Keratinocyte (primary cell): Measurements from ENCODE around the gene YIPF2. TPM values are rescaled to one million over a fixed set of nuclear protein-coding genes. Genes with fewer than 3 reads are reported as not detected.
"Not testable (repeated sequence)": the region's sequence is repeated elsewhere in the genome, so short reads cannot be mapped to it uniquely, and the experiment has no call there.

Experiments
- DNase-seq: peaks from one replicate; pipeline ENCODE4 v3.0.0-alpha.2; 2011; ENCODE audit warnings: low read depth, missing footprints, low spot score
- FAIRE-seq: peaks from 2 replicates; lab custom pipeline; 2011; peaks lifted over from hg19 to GRCh38; lab: Jason Lieb, UNC
- H2AFZ ChIP-seq: 2 replicates; pipeline ENCODE4 v1.6.0; 2012; ENCODE audit warnings: low read length, control low read depth, inconsistent platforms; ENCODE audit not compliant: control insufficient read depth
- H3K27ac ChIP-seq: 2 replicates; pipeline ENCODE4 v1.5.1; 2011; ENCODE audit warnings: low read length; ENCODE audit not compliant: control insufficient read depth, insufficient read depth
- H3K27me3 ChIP-seq: 3 replicates; pipeline ENCODE4 v1.6.0; 2011; ENCODE audit warnings: low read length; ENCODE audit not compliant: control insufficient read depth, insufficient read depth; ENCODE audit errors: extremely low read depth
- H3K36me3 ChIP-seq, 2 experiments: 2 replicates in 1 of 2; 3 replicates in 1 of 2; pipeline ENCODE4 v1.5.1; 2011; ENCODE audit warnings: low read length in 2 of 2, mild to moderate bottlenecking in 1 of 2; ENCODE audit not compliant: control insufficient read depth in 2 of 2, insufficient read depth in 2 of 2; ENCODE audit errors: extremely low read depth in 1 of 2
- H3K4me1 ChIP-seq: 3 replicates; pipeline ENCODE4 v1.5.1; 2011; ENCODE audit warnings: low read length; ENCODE audit not compliant: control insufficient read depth, insufficient read depth; ENCODE audit errors: extremely low read depth
- H3K4me2 ChIP-seq: 3 replicates; pipeline ENCODE4 v1.6.0; 2011; ENCODE audit warnings: low read depth, low read length; ENCODE audit not compliant: control insufficient read depth, insufficient read depth; ENCODE audit errors: extremely low read depth
- H3K4me3 ChIP-seq, 3 experiments: fragments of 200-600 bp in 1 of 3; sonication (generic) in 1 of 3; 2 replicates in 2 of 3; 3 replicates in 1 of 3; pipeline ENCODE4 v1.5.1; 2011 to 2016; ENCODE audit warnings: low read length in 3 of 3, mild to moderate bottlenecking in 3 of 3, control low read depth in 2 of 3, inconsistent platforms in 1 of 3, low read depth in 1 of 3, mixed read lengths in 1 of 3, mixed run types in 1 of 3, moderate library complexity in 1 of 3; ENCODE audit not compliant: control insufficient read depth in 2 of 3, insufficient read depth in 2 of 3; ENCODE audit errors: extremely low read depth in 1 of 3
- H3K79me2 ChIP-seq: 2 replicates; pipeline ENCODE4 v1.6.0; 2012; ENCODE audit warnings: low read length; ENCODE audit not compliant: control insufficient read depth, insufficient read depth
- H3K9ac ChIP-seq: 3 replicates; pipeline ENCODE4 v1.6.0; 2011; ENCODE audit warnings: low read length; ENCODE audit not compliant: control insufficient read depth, insufficient read depth; ENCODE audit errors: extremely low read depth
- H3K9me1 ChIP-seq: 3 replicates; pipeline ENCODE4 v1.6.0; 2011; ENCODE audit warnings: low read length; ENCODE audit not compliant: control insufficient read depth, insufficient read depth; ENCODE audit errors: extremely low read depth
- H3K9me3 ChIP-seq: 2 replicates; pipeline ENCODE4 v1.5.1; 2012; ENCODE audit warnings: low read depth, low read length; ENCODE audit not compliant: control insufficient read depth
- H4K20me1 ChIP-seq: 3 replicates; pipeline ENCODE4 v1.6.0; 2011; ENCODE audit warnings: low read length; ENCODE audit not compliant: control insufficient read depth, insufficient read depth; ENCODE audit errors: extremely low read depth
- CTCF ChIP-seq, 3 experiments: IDR thresholded peaks in 1 of 3; conservative IDR thresholded peaks in 1 of 3; optimal IDR thresholded peaks in 1 of 3; 2 replicates in 2 of 3; 3 replicates in 1 of 3; pipeline versions ENCODE3 to v1.5.1; 2011; ENCODE audit warnings: low read length in 3 of 3, mild to moderate bottlenecking in 3 of 3, moderate library complexity in 2 of 3, control low read depth in 1 of 3, inconsistent platforms in 1 of 3; ENCODE audit not compliant: insufficient read depth in 2 of 3; ENCODE audit errors: extremely low read depth in 1 of 3
- EZH2 ChIP-seq: IDR thresholded peaks from one replicate; pipeline ENCODE4 v1.6.1; 2012; ENCODE audit warnings: inconsistent platforms, mild to moderate bottlenecking, low read length, moderate library complexity
- dilution Hi-C: fragments of 300-500 bp; cut with MboI; formaldehyde crosslinking; loops from one replicate; pipeline ENCODE4 v1.7.0; 2020; ENCODE audit warnings: low sequenced_read_pairs; ENCODE audit not compliant: extremely low pct_ligation_motif_present
- polyA plus RNA-seq, 5 experiments: library from polyadenylated mRNA; depleted of rRNA in 3 of 5; stranded (reverse) in 3 of 5; stranded (forward) in 1 of 5; unstranded in 1 of 5; fragments of >200 nt; gene quantifications; 1 replicate in 1 of 5; 2 replicates in 3 of 5; 3 replicates in 1 of 5; pipeline versions ENCODE4 v1.2.1 to v1.2.3, GENCODE V29; 2011 to 2012; ENCODE audit warnings: missing spikeins in 2 of 5, low read depth in 1 of 5, low replicate concordance in 1 of 5

Gene YIPF2
- polyA plus RNA-seq, 1 donor (not counting 4 experiments of a cell fraction or from before 2014, with no cell fraction given): 26.9 TPM

GRCh38 chr19:10945264-10945663 is 16.8 kb upstream of the YIPF2 start:
- Histone ChIP-seq H3K9me3 (no peaks in the 10 kb centered on the region), H3K27ac (no peak overlapping the region), H3K79me2 (no peaks in the 10 kb centered on the region), H3K4me2 (no peak overlapping the region), H3K4me1 (peaks cover 13% of the 10 kb centered on the region), H3K36me3 (no peaks in the 10 kb centered on the region), H4K20me1 (no peaks in the 10 kb centered on the region), H3K9ac (no peak overlapping the region), H3K4me3 (no peak overlapping the region), H3K27me3 (no peaks in the 10 kb centered on the region), H3K9me1 (no peaks in the 10 kb centered on the region), H2AFZ (no peak overlapping the region)
- dilution Hi-C loops: no loop called here
- TF ChIP-seq CTCF (optimal IDR thresholded peaks at IDR 0.05 in 1 of 3, IDR thresholded peaks at IDR 0.05 in 1 of 3, conservative IDR thresholded peaks at IDR 0.05 in 1 of 3; ENCODE audit: extremely low read depth in 1 of 3, insufficient read depth in 2 of 3, low read length in 3 of 3) (no peak), EZH2 (no peak)
- FAIRE-seq: no peak
- DNase-seq: no peak

GRCh38 chr19:10943412-10943811 is 15.0 kb upstream of the YIPF2 start:
- DNase-seq, H3K4me3 ChIP-seq, H3K36me3 ChIP-seq, H2AFZ ChIP-seq, H3K27ac ChIP-seq, H3K79me2 ChIP-seq, H3K9me3 ChIP-seq, FAIRE-seq, H3K4me2 ChIP-seq, H3K27me3 ChIP-seq, H3K9ac ChIP-seq, dilution Hi-C loops, H3K9me1 ChIP-seq, H4K20me1 ChIP-seq: not testable (repeated sequence)
- H3K4me1 ChIP-seq: peaks cover 20% of the 10 kb centered on the region

GRCh38 chr19:10941649-10942048 is 13.2 kb upstream of the YIPF2 start:
- H3K79me2 ChIP-seq, FAIRE-seq, dilution Hi-C loops, H3K27me3 ChIP-seq, H3K9me1 ChIP-seq, H3K36me3 ChIP-seq, H3K4me3 ChIP-seq, H3K27ac ChIP-seq, H3K9ac ChIP-seq, H4K20me1 ChIP-seq, DNase-seq, H3K9me3 ChIP-seq, H3K4me2 ChIP-seq, H2AFZ ChIP-seq: not testable (repeated sequence)
- peaks cover 12% of the 10 kb centered on the region for H3K4me1 ChIP-seq
